Osteoblast (primary cell): ENCODE results near the gene FUBP3. TPM values are rescaled to one million over a fixed set of nuclear protein-coding genes. Genes with fewer than 3 reads are reported as not detected.
"Not testable (repeated sequence)": the region's sequence is repeated elsewhere in the genome, so short reads cannot be mapped to it uniquely, and the experiment has no call there.

Source experiments
- DNase-seq: peaks from one replicate; pipeline ENCODE4 v3.0.0; 2011; ENCODE audit warnings: low spot score, mixed read lengths; ENCODE audit not compliant: insufficient read length; ENCODE audit errors: missing footprints
- H2AFZ ChIP-seq: 2 replicates; pipeline ENCODE4 v1.6.0; 2011; ENCODE audit warnings: mild to moderate bottlenecking, low read length
- H3K27ac ChIP-seq: 2 replicates; pipeline ENCODE4 v1.5.1; 2011; ENCODE audit warnings: mild to moderate bottlenecking, low read depth, low read length, moderate library complexity
- H3K27me3 ChIP-seq: 2 replicates; pipeline ENCODE4 v1.6.0; 2012; ENCODE audit warnings: mild to moderate bottlenecking, control low read depth, inconsistent platforms, low read length, moderate library complexity; ENCODE audit not compliant: insufficient read depth
- H3K36me3 ChIP-seq: 2 replicates; pipeline ENCODE4 v1.5.1; 2011; ENCODE audit warnings: mild to moderate bottlenecking, low read length, control low read depth, moderate library complexity; ENCODE audit not compliant: insufficient read depth
- H3K4me1 ChIP-seq: 2 replicates; pipeline ENCODE4 v1.5.1; 2011; ENCODE audit warnings: mild to moderate bottlenecking, low read length, control low read depth, moderate library complexity; ENCODE audit not compliant: insufficient read depth
- H3K4me2 ChIP-seq: 2 replicates; pipeline ENCODE4 v1.6.0; 2011; ENCODE audit warnings: mild to moderate bottlenecking, low read length; ENCODE audit not compliant: insufficient read depth
- H3K4me3 ChIP-seq: fragments of 200-600 bp; sonication (generic); 3 replicates; pipeline ENCODE4 v1.5.1; 2012; ENCODE audit warnings: mild to moderate bottlenecking, low read length, inconsistent platforms; ENCODE audit not compliant: insufficient read depth
- H3K79me2 ChIP-seq: 2 replicates; pipeline ENCODE4 v1.6.0; 2012; ENCODE audit warnings: mild to moderate bottlenecking, low read length, control low read depth, inconsistent platforms; ENCODE audit not compliant: insufficient read depth
- H3K9me3 ChIP-seq: 2 replicates; pipeline ENCODE4 v1.5.1; 2011; ENCODE audit warnings: low read depth, low read length, control low read depth
- H4K20me1 ChIP-seq: 2 replicates; pipeline ENCODE4 v1.6.0; 2012; ENCODE audit warnings: mild to moderate bottlenecking, low read length, control low read depth; ENCODE audit not compliant: insufficient read depth
- total RNA-seq: library from RNA; depleted of rRNA; stranded (reverse); fragments of >200 nt; gene quantifications from 2 replicates; pipeline ENCODE4 v1.2.3, GENCODE V29; 2012
- TF ChIP-seq, protein P1 (sequence below): IDR thresholded peaks from 2 replicates; pipeline ENCODE4 v1.5.1; 2011; ENCODE audit warnings: mild to moderate bottlenecking, low read depth, low read length, moderate library complexity; ENCODE audit errors: extremely low read depth

The FUBP3 gene
- total RNA-seq, 1 donor, result 45.6 TPM

DNA sequence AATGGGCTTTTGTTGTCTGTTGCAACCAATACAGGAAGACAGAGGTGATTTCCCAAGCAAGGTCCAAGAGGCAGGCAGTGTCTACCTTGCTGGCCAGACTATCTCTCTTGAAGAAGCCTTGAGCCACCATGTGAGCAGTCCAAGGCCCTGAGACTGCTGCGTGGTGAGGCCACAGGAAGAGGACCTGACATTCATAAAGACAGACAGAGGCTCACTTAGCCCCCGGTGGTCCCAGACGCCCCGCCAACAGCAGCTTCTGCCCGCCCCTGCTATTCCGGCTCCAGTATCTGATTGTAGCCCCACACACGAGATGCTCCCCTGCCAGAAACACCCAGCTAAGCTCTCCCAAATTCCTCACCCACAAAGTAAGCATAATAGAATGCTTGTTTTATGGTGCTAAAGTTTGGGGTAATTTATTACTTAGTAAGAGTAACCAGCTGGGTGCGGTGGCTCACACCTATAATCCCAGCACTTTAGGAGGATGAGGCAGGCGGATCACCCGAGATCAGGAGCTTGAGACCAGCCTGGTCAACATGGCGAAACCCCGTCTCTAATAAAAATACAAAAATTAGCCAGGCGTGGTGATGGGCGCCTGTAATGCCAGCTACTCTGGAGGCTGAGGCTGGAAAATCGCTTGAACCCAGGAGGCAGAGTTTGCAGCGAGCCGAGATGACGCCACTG lies 22.8 kb upstream of the FUBP3 start:
- Histone ChIP-seq H3K36me3 (no peaks in the 10 kb centered on the region), H3K27me3 (peaks cover 30% of the 10 kb centered on the region), H3K4me1 (no peaks in the 10 kb centered on the region), H3K27ac (no peak overlapping the region), H4K20me1 (no peaks in the 10 kb centered on the region), H3K79me2 (no peaks in the 10 kb centered on the region), H3K9me3 (no peaks in the 10 kb centered on the region), H2AFZ (no peak overlapping the region), H3K4me2 (no peak overlapping the region), H3K4me3 (no peak overlapping the region)
- DNase-seq, result peak; percentile 31
- TF ChIP-seq, protein P1, sequence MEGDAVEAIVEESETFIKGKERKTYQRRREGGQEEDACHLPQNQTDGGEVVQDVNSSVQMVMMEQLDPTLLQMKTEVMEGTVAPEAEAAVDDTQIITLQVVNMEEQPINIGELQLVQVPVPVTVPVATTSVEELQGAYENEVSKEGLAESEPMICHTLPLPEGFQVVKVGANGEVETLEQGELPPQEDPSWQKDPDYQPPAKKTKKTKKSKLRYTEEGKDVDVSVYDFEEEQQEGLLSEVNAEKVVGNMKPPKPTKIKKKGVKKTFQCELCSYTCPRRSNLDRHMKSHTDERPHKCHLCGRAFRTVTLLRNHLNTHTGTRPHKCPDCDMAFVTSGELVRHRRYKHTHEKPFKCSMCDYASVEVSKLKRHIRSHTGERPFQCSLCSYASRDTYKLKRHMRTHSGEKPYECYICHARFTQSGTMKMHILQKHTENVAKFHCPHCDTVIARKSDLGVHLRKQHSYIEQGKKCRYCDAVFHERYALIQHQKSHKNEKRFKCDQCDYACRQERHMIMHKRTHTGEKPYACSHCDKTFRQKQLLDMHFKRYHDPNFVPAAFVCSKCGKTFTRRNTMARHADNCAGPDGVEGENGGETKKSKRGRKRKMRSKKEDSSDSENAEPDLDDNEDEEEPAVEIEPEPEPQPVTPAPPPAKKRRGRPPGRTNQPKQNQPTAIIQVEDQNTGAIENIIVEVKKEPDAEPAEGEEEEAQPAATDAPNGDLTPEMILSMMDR, result no peak

DNA sequence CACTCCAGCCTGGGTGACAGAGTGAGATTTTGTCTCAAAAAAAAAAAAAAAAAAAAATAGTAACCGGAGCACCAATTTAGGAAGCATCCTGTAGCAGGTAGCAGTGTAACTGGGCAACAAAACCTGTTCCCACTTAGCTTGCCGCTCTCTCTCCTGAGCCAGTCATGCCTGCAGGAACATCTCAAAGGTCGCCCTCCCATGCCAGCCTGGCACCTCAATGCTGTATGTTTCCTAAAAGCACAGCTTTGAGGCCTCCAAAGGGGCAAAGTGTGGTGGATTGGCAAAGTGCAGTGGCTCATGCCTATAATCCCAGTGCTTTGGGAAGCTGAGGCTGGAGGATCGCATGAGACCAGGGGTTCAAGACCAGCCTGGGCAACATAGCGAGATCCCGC lies 22.3 kb upstream of the FUBP3 start:
- Histone ChIP-seq H4K20me1 (no peaks in the 10 kb centered on the region), H3K4me2 (no peak overlapping the region), H3K27ac (no peak overlapping the region), H3K79me2 (no peaks in the 10 kb centered on the region), H3K4me1 (no peaks in the 10 kb centered on the region), H3K27me3 (peaks cover 29% of the 10 kb centered on the region), H3K36me3 (no peaks in the 10 kb centered on the region), H2AFZ (no peak overlapping the region), H3K9me3 (no peaks in the 10 kb centered on the region), H3K4me3 (no peak overlapping the region)
- peak; percentile 5 for DNase-seq
- TF ChIP-seq, protein P1, result no peak

DNA sequence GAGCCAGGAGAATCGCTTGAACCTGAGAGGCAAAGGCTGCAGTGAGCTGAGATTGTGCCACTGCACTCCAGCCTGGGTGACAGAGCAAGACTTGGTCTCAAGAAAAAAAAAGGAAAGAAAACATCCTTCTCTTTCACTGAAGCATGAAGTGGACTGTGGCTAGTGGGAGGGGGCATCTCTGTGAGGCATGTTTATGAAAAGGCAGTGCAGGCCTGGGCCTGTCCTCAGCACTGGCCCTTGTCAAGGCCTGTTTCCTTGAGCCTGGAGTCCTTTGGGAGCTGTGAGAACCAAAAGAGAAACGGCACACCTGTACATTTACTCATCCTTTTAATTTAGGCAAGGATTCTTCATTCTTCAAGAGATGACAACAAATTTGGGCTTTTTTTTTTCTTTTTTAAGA lies 18.3 kb upstream of the FUBP3 start:
- TF ChIP-seq, protein P1, result no peak

DNA sequence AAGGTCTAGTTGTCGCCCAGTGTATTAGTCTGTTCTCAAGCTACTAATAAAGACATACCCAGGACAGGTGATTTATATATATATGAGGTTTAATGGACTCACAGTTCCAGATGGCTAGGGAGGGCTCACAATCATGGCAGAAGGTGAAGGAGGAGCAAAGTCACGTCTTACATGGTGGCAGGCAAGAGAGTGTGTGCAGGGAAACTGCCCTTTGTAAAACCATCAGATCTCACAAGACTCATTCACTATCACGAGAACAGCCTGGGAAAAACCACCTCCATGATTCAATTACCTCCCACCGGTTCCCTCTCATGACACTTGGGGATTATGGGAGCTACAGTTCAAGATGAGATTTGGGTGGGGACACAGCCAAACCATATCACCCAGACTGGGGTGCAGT lies 16.9 kb upstream of the FUBP3 start:
- H2AFZ ChIP-seq, H3K36me3 ChIP-seq, H3K4me1 ChIP-seq, H3K27ac ChIP-seq, H3K79me2 ChIP-seq, DNase-seq, H3K4me2 ChIP-seq, H3K4me3 ChIP-seq, H3K9me3 ChIP-seq, H4K20me1 ChIP-seq: not testable (repeated sequence)
- peaks cover 13% of the 10 kb centered on the region for H3K27me3 ChIP-seq

More for the DNA sequence above, 18.3 kb upstream of the FUBP3 start:
- H2AFZ ChIP-seq, result no peak overlapping the region
- no peaks in the 10 kb centered on the region for H3K9me3 ChIP-seq
- no peaks in the 10 kb centered on the region for H3K36me3 ChIP-seq
- H3K4me2 ChIP-seq, result no peak overlapping the region
- no peaks in the 10 kb centered on the region for H4K20me1 ChIP-seq
- no peak overlapping the region for H3K4me3 ChIP-seq
- H3K27me3 ChIP-seq, result peaks cover 24% of the 10 kb centered on the region
- no peaks in the 10 kb centered on the region for H3K4me1 ChIP-seq
- no peak overlapping the region for H3K27ac ChIP-seq
- DNase-seq, result no peak
- no peaks in the 10 kb centered on the region for H3K79me2 ChIP-seq
